ENCODE results near the gene YRDC. TPM values are rescaled to one million over a fixed set of nuclear protein-coding genes. Genes with fewer than 3 reads are reported as not detected.

Gene YRDC
- total RNA-seq, 2 donors from 2014 or later = 8.7 to 9.7 TPM

GRCh38 chr1:37753473-37754321, 54.3 kb downstream of the YRDC start:
- no peak for ATAC-seq (ENCODE audit: insufficient number of reproducible peaks, low FRiP score, low read depth)
- Histone ChIP-seq H3K9me3 (no peaks in the 10 kb centered on the region), H3K27ac (no peak overlapping the region), H3K4me3 (no peak overlapping the region), H3K36me3 (no peaks in the 10 kb centered on the region), H3K4me1 (ENCODE audit: control insufficient read depth in 1 of 2, low read depth in 2 of 2) (no peaks in the 10 kb centered on the region), H3K27me3 (replicated peaks; ENCODE audit: insufficient read depth) (peaks cover 8% of the 10 kb centered on the region)
- DNase-seq (ENCODE audit: low spot score) = no peak
- no peak for TF ChIP-seq CTCF (IDR thresholded peaks at IDR 0.05)

Other genes with a start within 250 kb of the YRDC start
- 10 to 100 TPM; 37.0 to 53.6 TPM for gene GNL2, start 212.3 kb downstream of the YRDC start, total RNA-seq
- gene RSPO1, start 173.3 kb downstream of the YRDC start, total RNA-seq = under 1 TPM; 0.42 to 0.95 TPM
- gene CDCA8, start 115.7 kb downstream of the YRDC start, total RNA-seq = under 1 TPM; 0.27 to 0.35 TPM
- not detected for gene EPHA10, start 43.1 kb downstream of the YRDC start, total RNA-seq
- gene MANEAL, start 14.4 kb downstream of the YRDC start, total RNA-seq = 1 to 10 TPM; 1.8 TPM
- 10 to 100 TPM; 33.9 to 96.0 TPM for gene C1orf122, start 418 bp downstream of the YRDC start, total RNA-seq
- 1 to 10 TPM; 4.5 to 9.3 TPM for gene MTF1, start 51.4 kb upstream of the YRDC start, total RNA-seq
- 10 to 100 TPM; 44.2 to 44.5 TPM for gene INPP5B, start 138.8 kb upstream of the YRDC start, total RNA-seq
- gene SF3A3, start 181.8 kb upstream of the YRDC start, total RNA-seq = 10 to 100 TPM; 31.8 to 61.3 TPM
- gene FHL3, start 197.3 kb upstream of the YRDC start, total RNA-seq = 10 to 100 TPM; 57.0 to 90.7 TPM
- gene UTP11, start 204.5 kb upstream of the YRDC start, total RNA-seq = 10 to 100 TPM; 14.6 to 76.9 TPM
- not detected for gene POU3F1, start 238.6 kb upstream of the YRDC start, total RNA-seq

Measured in thoracic aorta (tissue), 2 donors.